T-helper 2 cell treated with Interferon-gamma antibody and Interleukin-4, amounts not matched to agents 100 ng/mL and 5 ng/mL, for 36 hours (primary cell): ENCODE measurements around the gene SPIB. TPM values are rescaled to one million over a fixed set of nuclear protein-coding genes. Genes with fewer than 3 reads are reported as not detected.

ENCODE experiments used
- intact Hi-C: fragments of 100-400 bp; cut with micrococcal nuclease; formaldehyde crosslinking; loops from one replicate; pipeline ENCODE4 v1.15.1; 2023
- total RNA-seq: library from RNA; stranded (reverse); gene quantifications from 2 replicates; pipeline ENCODE4 v1.2.3, GENCODE V29; 2022

Gene SPIB
- 0.68 and 0.91 TPM in 2 replicates for total RNA-seq

DNA sequence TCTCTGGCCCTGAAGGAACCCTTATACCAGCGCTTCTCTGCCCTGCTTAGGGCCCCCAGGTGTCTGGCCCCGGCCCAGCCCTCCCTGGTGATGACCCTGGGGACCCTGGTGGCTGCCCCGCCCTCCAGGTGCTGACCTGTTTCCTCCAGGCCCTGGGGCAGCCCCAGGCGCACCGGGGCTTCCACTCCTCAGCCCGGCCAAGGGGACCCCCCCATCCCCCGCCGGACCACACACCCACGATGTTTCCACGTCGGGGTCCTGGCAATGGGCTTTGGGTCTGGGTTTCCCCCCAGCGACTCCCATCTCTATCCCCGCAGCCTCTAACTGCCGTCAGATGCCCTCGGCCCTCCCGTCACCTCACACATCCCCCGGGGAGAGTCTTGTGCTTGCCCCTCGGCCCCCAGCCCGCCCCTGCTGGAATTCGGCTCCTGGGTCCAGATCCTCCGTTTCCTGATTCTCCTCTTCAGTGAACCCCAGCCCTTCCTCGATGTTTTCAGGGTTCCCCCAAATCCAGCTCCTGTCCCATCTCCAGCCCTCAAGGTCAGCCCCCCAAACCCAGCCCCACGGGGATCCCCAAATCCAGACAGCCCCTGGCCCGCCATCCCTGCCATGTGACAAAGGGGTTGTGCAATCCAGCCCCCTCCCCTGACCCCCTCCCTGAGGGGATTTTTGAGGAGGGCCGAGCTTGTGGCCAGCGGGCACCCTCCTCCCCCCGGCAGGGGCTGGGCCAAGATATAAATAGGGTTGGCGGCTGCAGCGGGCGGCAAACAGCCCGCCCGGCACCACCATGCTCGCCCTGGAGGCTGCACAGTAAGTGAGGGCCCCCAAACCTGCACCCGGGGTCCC, at the start of gene SPIB:
TSS of gene SPIB (plus strand) at position 763 of the 846 bp plus-strand sequence. CDS start at position 788, 25 bp downstream.
- intact Hi-C loops = no loop called here

DNA sequence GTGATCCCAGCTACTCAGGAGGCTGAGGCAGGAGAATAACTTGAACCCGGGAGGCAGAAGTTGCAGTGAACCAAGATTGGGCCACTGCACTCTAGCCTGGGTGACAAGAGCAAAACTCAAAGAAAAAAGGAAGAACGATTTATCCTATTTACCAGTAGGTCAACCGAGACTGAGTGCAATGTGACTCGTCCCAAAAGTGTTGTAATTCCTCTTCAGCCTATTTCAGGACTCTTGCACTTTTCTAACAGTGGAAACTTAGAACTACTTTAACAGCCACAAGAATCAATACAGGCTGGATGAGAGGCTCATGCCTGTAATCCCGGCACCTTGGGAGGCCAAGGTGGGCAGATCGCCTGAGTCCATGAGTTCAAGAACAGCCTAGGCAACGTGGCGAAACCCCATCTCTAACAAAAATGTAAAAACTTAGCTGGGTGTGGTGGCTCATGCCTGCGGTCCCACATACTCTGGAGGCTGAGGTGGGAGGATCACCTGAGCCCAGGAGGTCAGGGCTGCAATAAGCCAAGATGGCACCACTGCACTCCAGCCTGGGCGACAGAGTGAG, 46.7 kb upstream of the SPIB start:
- intact Hi-C loops = no loop called here

DNA sequence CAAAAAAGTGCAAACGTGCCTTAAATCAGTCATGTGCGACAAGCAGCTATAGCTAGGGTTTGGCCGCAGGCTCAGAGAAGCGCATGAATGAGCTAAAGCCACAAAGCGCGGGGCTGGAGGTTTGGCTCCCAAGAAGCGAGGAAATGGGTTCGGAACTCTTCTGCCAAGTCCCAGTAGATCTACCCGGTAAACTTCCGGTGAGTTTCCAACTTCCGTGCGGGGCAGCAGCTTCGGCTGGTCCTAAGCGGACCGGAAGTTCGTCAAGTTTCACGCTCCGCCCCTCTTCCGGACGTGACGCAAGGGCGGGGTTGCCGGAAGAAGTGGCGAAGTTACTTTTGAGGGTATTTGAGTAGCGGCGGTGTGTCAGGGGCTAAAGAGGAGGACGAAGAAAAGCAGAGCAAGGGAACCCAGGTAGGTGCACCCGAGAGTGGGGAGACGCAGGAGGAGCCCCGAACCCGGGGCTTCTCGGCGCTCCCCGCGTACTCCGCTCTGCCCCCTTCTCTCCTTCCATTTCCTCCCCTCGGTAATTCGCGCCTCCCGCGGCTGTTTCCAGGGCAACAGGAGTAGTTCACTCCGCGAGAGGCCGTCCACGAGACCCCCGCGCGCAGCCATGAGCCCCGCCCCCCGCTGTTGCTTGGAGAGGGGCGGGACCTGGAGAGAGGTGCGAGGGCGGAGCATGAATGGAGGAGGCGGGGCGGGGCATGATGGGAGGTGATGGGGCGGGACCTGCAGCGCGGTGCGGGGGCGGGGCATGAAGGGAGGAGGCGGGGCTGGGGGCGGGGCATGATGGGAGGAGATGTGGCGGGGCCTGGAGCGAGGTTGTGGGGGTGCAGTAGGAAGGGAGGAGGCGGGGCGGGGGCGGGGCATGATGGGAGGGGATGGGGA, 42.3 kb upstream of the SPIB start, which contains the start of gene NR1H2:
TSS of gene NR1H2 (plus strand) at position 292 of the 885 bp plus-strand sequence. CDS start 1,149 bp downstream, outside the sequence.
- intact Hi-C loops = loop anchor here (1.0 to 2.0 kb wide), 5 partner anchors 8 to 135 kb away; partner anchors contain the start of genes EMC10, GARIN5A, JOSD2 and KCNC3

DNA sequence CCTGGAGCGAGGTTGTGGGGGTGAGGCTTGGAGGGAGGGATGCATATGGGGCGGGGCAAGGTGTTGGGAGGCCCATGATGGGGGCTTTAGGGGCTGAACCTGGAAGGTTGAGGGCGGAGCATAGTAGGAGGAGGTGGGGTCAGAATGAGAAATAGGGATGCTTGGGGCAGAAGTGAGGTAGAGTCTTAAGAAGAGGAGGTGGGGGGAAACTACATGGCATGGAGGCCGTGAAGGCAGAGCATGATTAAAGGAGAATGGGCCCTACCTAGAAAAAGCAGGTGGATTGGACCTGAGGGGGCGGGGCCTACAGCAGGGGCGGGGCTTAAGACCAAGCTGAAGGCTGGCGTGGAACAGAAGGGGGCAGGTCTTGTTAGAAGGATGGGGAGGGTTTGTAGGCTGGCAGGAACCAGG, 41.7 kb upstream of the SPIB start:
- intact Hi-C loops = loop anchor here (2.0 kb wide), 1 partner anchor 48 kb away; the partner anchor contains the start of gene KCNC3

DNA sequence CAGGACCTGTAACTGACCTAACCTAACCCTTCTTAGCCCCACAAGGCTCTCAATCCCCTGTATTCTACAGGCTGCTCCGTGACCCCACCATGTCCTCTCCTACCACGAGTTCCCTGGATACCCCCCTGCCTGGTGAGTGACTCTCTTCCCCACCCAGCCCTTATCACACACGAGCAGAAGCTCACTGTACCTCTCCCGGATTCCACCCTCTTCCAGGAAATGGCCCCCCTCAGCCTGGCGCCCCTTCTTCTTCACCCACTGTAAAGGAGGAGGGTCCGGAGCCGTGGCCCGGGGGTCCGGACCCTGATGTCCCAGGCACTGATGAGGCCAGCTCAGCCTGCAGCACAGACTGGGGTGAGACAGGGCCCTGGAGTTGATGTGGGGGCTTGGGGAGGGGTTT, 41.2 kb upstream of the SPIB start:
- intact Hi-C loops = loop anchor here (2.0 kb wide), 1 partner anchor 49 kb away; the partner anchor contains the start of gene KCNC3

DNA sequence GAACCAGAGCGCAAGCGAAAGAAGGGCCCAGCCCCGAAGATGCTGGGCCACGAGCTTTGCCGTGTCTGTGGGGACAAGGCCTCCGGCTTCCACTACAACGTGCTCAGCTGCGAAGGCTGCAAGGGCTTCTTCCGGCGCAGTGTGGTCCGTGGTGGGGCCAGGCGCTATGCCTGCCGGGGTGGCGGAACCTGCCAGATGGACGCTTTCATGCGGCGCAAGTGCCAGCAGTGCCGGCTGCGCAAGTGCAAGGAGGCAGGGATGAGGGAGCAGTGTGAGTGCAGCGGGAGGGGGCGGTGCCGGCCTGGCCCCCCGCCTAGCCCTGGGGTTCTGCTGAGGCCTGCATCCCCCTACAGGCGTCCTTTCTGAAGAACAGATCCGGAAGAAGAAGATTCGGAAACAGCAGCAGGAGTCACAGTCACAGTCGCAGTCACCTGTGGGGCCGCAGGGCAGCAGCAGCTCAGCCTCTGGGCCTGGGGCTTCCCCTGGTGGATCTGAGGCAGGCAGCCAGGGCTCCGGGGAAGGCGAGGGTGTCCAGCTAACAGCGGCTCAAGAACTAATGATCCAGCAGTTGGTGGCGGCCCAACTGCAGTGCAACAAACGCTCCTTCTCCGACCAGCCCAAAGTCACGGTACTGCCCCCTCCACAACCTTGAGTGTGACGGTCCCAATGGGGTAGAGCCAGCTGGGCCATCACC, 40.4 kb upstream of the SPIB start:
- intact Hi-C loops = no loop called here

DNA sequence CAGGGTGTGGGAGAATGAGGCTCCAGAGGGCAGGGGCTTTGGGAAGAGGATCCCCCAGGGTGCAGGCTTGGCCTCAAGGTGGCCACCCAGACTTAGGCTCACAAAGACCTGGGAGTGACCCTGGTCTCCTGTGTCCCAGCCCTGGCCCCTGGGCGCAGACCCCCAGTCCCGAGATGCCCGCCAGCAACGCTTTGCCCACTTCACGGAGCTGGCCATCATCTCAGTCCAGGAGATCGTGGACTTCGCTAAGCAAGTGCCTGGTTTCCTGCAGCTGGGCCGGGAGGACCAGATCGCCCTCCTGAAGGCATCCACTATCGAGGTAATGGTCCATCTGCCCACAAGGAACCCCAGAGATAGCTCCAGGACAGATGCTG, 39.9 kb upstream of the SPIB start:
- intact Hi-C loops = no loop called here

DNA sequence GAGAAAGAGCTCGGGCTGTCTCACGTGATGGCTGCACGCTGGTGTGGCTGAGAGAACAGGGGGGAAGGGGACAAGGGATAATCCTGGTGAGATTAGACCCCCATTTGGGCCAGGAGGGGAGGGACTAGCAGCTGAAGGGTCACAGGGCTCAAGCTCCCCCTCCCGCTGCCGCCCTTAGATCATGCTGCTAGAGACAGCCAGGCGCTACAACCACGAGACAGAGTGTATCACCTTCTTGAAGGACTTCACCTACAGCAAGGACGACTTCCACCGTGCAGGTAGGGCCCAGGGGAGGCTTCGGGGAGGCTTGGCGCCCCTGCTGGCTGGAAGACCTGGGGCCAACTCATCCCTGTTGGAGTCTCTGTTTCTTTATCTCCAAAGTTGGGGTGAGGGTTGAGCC, 39.1 kb upstream of the SPIB start:
- intact Hi-C loops = loop anchor here (5.0 kb wide), 1 partner anchor 53 kb away; the partner anchor contains the start of gene MYBPC2

DNA sequence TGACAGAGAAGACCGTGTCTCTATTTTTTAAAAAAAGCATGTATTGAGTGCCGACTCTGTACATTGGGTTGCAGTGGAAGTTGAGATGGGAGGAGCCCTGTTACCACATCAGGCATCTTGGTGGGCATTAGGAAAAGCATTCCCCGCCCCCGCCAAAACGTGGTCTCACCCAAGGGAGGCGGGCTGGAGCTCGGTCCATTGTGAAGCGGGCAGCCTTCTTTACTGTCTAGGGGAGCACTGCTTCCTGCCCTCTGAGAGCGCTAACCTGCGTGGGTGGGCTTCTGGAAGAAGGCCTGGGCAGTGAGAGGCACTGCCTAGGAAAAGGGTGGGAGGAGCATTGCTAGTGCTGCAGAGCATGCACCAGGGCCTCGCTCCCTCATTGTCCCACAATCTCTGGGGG, 38.6 kb upstream of the SPIB start:
- intact Hi-C loops = loop anchor here (5.0 kb wide), 1 partner anchor 52 kb away; the partner anchor contains the start of gene MYBPC2

DNA sequence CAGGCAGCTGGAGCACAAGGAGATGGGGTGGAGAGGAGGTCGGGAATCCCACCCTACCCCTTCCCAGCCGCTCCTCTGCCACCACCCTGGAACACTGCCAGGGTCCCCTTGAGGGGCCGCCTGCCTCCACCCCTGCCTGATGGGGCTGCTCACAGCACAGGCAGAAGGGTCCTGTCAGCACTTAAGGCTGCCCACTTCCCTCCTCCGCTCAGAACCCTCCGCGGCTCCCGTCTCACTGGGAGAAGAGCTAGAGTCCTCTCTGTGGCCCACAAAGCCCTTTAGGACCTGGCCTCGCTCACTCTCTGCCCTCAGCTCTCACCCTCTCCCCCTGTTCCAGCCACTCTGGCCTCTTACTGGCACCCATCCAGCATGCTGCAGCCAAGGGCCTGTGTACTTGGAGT, 38.0 kb upstream of the SPIB start:
- intact Hi-C loops = loop anchor here (5.0 kb wide), 1 partner anchor 52 kb away; the partner anchor contains the start of gene MYBPC2

DNA sequence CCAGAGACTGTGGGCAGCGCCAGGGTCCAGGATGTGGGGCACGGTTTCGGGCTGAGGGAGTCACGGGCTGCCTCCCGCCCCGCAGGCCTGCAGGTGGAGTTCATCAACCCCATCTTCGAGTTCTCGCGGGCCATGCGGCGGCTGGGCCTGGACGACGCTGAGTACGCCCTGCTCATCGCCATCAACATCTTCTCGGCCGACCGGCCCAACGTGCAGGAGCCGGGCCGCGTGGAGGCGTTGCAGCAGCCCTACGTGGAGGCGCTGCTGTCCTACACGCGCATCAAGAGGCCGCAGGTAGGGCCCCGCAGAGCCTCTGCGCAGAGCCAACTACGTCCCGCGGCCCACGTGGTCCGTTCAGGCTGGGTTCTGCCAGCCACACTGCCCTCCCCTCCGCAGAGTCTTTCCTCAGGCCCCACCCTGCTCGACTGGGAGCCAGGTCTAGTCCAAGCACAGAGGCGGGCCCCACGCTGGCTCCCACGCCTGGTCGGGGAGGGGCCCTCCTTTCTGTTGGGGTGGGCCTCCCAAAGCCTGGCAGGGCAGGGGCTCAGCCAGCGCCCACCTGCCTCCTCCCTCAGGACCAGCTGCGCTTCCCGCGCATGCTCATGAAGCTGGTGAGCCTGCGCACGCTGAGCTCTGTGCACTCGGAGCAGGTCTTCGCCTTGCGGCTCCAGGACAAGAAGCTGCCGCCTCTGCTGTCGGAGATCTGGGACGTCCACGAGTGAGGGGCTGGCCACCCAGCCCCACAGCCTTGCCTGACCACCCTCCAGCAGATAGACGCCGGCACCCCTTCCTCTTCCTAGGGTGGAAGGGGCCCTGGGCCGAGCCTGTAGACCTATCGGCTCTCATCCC, 36.6 kb upstream of the SPIB start:
- intact Hi-C loops = loop anchor here (5.0 kb wide), 1 partner anchor 50 kb away; the partner anchor contains the start of gene MYBPC2

DNA sequence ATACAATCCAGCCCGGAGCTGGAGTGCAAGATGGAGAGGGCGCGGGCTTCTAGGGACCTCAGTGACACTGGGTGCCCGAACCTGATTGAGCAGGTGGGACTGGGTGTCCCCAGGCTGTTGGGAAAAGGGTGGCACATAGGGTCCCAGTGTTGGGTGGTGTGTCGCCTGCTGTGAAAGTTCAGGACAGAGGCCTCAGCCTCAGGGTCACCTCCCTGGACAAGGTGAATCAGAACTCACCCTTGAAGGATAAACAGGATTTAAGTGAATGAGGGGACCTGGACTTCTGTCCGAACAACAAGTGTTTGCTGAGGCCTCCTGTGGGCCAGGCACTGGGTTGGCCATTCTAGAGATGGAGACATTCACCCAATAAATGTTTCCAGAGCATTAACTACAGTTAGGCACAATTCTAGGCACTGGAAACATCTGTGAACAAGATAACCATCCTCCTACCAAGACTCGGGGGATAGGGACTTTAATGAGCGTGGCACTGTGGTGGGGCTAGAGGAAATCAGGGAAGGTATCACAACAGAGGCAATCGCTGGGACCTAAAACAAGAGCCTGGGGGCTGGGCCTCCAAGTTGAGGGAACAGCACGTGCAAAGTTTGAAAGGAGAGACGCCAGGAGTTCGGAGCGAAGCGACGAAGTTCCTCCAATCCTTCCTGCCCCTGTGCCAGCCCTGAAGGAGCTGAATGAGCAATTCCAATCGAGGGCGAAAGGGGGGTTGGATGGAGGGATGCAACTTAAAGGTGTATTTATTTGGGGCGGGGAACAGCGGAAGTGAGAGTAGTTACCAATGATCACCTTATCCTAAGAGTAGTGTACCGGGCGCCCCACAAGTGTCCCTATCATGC, 35.5 kb upstream of the SPIB start:
- intact Hi-C loops = loop anchor here (5.0 kb wide), 1 partner anchor 49 kb away; the partner anchor contains the start of gene MYBPC2

DNA sequence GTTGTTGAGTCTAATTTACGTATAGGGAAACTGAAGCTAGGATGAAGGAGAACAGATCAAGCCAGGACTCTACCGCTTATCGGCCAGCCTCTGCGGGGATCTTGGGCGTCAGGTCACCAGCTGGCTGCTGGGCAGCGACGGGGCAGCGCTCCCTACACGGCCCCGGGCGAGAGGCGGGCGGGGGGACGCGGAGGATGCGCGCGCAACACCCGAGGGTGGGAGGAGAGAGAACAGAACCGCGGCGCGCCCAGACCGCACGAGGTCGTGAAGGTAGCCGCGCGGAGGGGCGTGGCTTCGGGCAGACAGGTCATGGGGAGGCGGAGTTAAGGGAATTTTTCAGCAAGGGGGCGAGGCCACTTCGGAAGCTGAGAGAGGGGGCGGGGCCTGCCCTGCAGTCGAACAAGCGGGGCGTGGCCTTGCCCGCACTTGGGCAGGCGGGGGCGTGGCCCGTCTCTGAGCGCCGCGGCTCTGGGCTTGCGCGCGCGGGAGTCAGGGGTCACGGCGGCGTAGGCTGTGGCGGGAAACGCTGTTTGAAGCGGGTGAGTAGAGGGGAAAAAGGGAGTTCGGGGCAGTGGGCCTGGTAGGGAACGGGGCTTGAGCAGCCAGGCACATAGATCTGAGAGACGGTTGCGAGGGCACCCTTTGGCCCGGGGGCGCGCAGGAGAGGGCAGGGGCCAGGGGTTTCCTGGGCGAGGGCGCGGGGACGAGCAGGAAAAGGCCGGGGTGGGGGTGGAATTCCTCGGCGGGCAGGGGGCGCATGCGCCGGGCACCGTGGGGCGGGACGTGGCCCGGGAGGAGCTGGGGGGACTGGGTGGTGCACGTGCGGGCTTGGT, 34.7 kb upstream of the SPIB start, which contains the start of gene POLD1:
TSS of gene POLD1 (plus strand) at position 496 of the 833 bp plus-strand sequence. CDS start 14,505 bp downstream, outside the sequence.
- intact Hi-C loops = loop anchor here (1.0 to 5.0 kb wide), 5 partner anchors 8 to 51 kb away; partner anchors contain the start of genes MYBPC2 and NR1H2

DNA sequence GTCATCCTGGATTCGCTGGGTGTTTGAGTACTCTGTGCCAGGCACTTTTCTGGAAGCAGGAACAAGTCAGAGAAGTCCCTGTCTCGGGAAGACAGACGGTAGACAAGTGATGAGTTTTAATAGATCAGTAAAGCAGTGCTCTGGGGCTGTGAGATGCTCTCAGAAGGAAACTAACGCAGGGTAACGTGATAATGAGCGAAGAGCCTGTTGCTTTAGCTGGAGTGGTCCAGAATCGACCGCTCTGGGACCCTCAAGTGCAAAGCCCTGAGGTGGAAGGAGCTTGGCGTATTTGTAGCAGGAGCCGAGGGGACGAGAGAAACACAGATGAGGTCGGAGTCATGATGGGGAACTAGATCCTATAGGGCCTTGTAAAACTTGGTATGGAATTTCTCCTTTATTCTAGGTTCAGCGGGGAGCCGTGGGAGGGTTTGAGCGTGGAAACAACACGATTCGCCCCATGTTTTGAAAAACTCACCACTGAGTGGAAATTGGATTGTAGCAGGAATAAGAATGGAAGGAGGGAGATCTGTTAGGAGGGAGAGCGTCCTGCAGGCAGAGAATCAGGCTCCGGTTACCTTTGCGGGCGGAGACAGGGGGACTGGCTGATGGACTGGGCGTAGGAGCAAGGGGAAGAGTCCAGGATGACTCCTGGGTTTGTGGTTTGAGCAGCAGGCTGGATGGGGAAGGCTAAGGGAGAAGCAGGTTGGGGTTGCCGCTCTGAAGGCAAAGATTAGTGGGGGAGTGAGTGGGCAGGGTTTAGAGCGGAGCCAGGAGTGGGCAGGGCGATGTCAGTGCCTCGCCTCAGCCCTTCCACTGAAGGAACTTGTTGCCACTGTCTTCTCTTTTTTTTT, 33.8 kb upstream of the SPIB start:
- intact Hi-C loops = loop anchor here (1.0 to 5.0 kb wide), 5 partner anchors 9 to 52 kb away; partner anchors contain the start of genes MYBPC2 and NR1H2

DNA sequence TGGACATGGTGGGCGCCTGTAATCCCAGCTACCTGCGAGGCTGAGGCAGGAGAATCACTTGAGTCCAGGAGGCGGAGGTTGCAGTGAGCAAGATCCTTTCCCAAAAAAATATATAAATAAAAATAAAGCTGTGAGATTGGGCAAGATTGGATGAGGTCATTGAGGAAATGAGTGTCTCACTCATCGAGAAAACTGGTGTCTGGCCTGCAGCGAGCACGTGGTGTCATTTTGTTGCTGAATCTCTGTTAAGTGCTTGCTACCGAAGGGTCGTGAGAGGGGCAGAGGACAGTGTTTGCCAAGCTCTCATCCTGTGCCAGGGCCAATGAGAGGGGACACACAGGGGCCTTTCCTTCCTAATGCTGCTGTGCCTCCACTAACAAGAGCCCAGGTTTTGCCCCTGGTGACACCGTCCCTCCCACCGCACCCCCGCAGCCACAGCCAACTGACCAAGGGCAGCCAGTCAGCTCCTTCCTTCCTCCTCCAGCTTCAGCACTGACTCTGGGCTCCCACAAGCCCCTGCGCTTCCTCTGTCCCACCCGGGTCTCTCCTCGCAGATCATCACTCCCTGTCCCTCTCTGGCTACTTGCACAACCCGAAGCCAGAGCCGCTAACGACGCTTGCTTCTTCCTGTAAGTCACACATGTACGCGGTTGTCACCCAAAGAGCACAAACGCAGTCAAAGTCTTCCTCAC, 31.4 kb upstream of the SPIB start:
- intact Hi-C loops = no loop called here

DNA sequence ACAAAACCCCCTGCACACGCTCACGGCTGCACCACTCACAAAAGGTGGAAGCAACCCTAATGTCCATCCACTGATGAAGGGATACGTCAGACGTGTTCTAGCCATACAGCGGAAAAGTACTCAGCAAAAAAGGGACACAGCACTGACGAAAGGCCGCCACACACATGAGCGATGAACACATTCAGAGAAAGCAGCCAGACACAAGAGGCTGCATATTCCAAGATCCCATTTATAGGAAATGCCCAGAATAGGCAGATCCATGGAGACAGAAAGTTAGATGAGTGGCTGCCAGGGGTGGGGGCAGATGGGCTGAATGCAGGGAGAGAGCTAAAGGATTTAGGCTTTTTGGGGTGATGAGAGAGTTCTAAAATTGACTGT, 30.9 kb upstream of the SPIB start:
- intact Hi-C loops = no loop called here
